SK-N-SH treated with all-trans-retinoic acid at 6 μM for 48 hours (cell line): ENCODE results near the gene PDGFB.

Experiments
- ATAC-seq: fragments of 200-7000 bp; cut with Tn5 transposase; 3 replicates; pipeline ENCODE4 v1.9.1; 2020; ENCODE audit warnings: mild to moderate bottlenecking, moderate library complexity
- ARNTL ChIP-seq: fragments of 450-650 bp; formaldehyde crosslinking; IDR thresholded peaks from 2 replicates; pipeline ENCODE4 v1.5.0; 2020; ENCODE audit warnings: low read depth, mild to moderate bottlenecking, moderate library complexity, borderline replicate concordance
- BACH2 ChIP-seq: fragments of 250-450 bp; sonication (Bioruptor Pico); IDR thresholded peaks from 2 replicates; pipeline ENCODE4 v1.9.0; 2021; ENCODE audit warnings: mild to moderate bottlenecking, borderline replicate concordance
- CSRNP3 ChIP-seq: fragments of 250-450 bp; sonication (Bioruptor Pico); IDR thresholded peaks from 2 replicates; pipeline ENCODE4 v1.5.1; 2021; ENCODE audit warnings: mild to moderate bottlenecking, moderate library complexity
- ISL1 ChIP-seq: fragments of 250-450 bp; sonication (Bioruptor Pico); IDR thresholded peaks from 2 replicates; pipeline ENCODE4 v2.1.2; 2022; ENCODE audit warnings: mild to moderate bottlenecking, moderate library complexity
- POU6F1 ChIP-seq: fragments of 250-450 bp; sonication (Bioruptor Pico); IDR thresholded peaks from 2 replicates; pipeline ENCODE4 v1.8.0; 2021; ENCODE audit warnings: low read depth, mild to moderate bottlenecking, moderate library complexity, borderline replicate concordance
- PPARA ChIP-seq: fragments of 250-450 bp; sonication (Bioruptor Pico); IDR thresholded peaks from 2 replicates; pipeline ENCODE4 v1.5.0; 2020; ENCODE audit warnings: mild to moderate bottlenecking, borderline replicate concordance
- RARB ChIP-seq: fragments of 250-450 bp; sonication (Bioruptor Pico); IDR thresholded peaks from 2 replicates; pipeline ENCODE4 v1.8.0; 2021; ENCODE audit warnings: mild to moderate bottlenecking, moderate library complexity
- TOX ChIP-seq: fragments of 250-450 bp; sonication (Bioruptor Pico); IDR thresholded peaks from 2 replicates; pipeline ENCODE4 v1.8.0; 2021; ENCODE audit warnings: mild to moderate bottlenecking, moderate library complexity, borderline replicate concordance
- TSHZ2 ChIP-seq: fragments of 250-450 bp; sonication (Bioruptor Pico); IDR thresholded peaks from 2 replicates; pipeline ENCODE4 v1.5.0; 2020; ENCODE audit warnings: mild to moderate bottlenecking, moderate library complexity
- ZC3H10 ChIP-seq: fragments of 250-450 bp; sonication (Bioruptor Pico); IDR thresholded peaks from 2 replicates; pipeline ENCODE4 v1.5.1; 2021; ENCODE audit warnings: mild to moderate bottlenecking, moderate library complexity
- ZFP3 ChIP-seq: fragments of 250-450 bp; sonication (Bioruptor Pico); IDR thresholded peaks from 2 replicates; pipeline ENCODE4 v1.5.0; 2020; ENCODE audit warnings: mild to moderate bottlenecking, moderate library complexity
- ZFP30 ChIP-seq: fragments of 450-650 bp; formaldehyde crosslinking; IDR thresholded peaks from 2 replicates; pipeline ENCODE4 v1.5.0; 2022; ENCODE audit warnings: mild to moderate bottlenecking, moderate library complexity
- ZNF70 ChIP-seq: fragments of 450-650 bp; formaldehyde crosslinking; IDR thresholded peaks from 2 replicates; pipeline ENCODE4 v1.5.0; 2020; ENCODE audit warnings: mild to moderate bottlenecking, moderate library complexity

The PDGFB gene

GRCh38 chr22:39237318-39238100, 7.3 kb downstream of the PDGFB start (continued):
- TF ChIP-seq TSHZ2, result no peak

- ATAC-seq, result no peak
- TF ChIP-seq ZC3H10 (CRISPR knock-in tag) (no peak), PPARA (CRISPR knock-in tag) (no peak), BACH2 (CRISPR knock-in tag) (no peak), TOX (CRISPR knock-in tag) (no peak), CSRNP3 (CRISPR knock-in tag) (no peak), RARB (CRISPR knock-in tag) (no peak), TSHZ2 (no peak), POU6F1 (CRISPR knock-in tag) (no peak), ZFP30 (CRISPR knock-in tag) (no peak)
Observed at GRCh38 chr22:39236321-39237317, 8.2 kb downstream of the PDGFB start.

- ATAC-seq, result no peak
- TF ChIP-seq TOX (CRISPR knock-in tag), result no peak
- no peak for TF ChIP-seq CSRNP3 (CRISPR knock-in tag)
- no peak for TF ChIP-seq ARNTL
- no peak for TF ChIP-seq ZFP3
- no peak for TF ChIP-seq ZNF70
- no peak for TF ChIP-seq POU6F1 (CRISPR knock-in tag)
- no peak for TF ChIP-seq ISL1 (CRISPR knock-in tag)
- TF ChIP-seq, all 23 proteins: peak for 0
Observed at GRCh38 chr22:39234867-39235687, 9.7 kb downstream of the PDGFB start.
